Right hindlimb (tissue), 1 donor: ENCODE data around the gene GTF2F1.
"Not testable (repeated sequence)": the region's sequence is repeated elsewhere in the genome, so short reads cannot be mapped to it uniquely, and the experiment has no call there.

Experiments used
- DNase-seq: peaks from one replicate; pipeline ENCODE4 v3.0.0-alpha.2; 2018

GTF2F1 gene

GRCh38 chr19:6393074-6393982 is at the start of gene GTF2F1:
Gene GTF2F1, minus strand, starts transcription at chr19:6393164. Its CDS starts 169 bp downstream, at chr19:6392995.
- DNase-seq = peak; percentile 98

- DNase-seq = no peak
These were observed 49.2 kb upstream of the GTF2F1 start for GRCh38 chr19:6442087-6442688.

GRCh38 chr19:6440905-6441304 is 47.9 kb upstream of the GTF2F1 start:
- DNase-seq = no peak

- no peak for DNase-seq
These were observed 46.8 kb upstream of the GTF2F1 start for GRCh38 chr19:6439743-6440142.

- DNase-seq = no peak
These were observed 40.7 kb upstream of the GTF2F1 start, which contains the start of gene SLC25A41 for GRCh38 chr19:6433663-6434062. Gene SLC25A41, minus strand, starts transcription at chr19:6433763. Its CDS starts 70 bp downstream, at chr19:6433693.

- DNase-seq = no peak
These were observed 40.2 kb upstream of the GTF2F1 start for GRCh38 chr19:6433165-6433564.

- DNase-seq = no peak
These were observed 38.9 kb upstream of the GTF2F1 start for GRCh38 chr19:6431891-6432290.

- no peak for DNase-seq
These were observed 36.7 kb upstream of the GTF2F1 start for GRCh38 chr19:6429419-6430221.

GRCh38 chr19:6428692-6429418 is 35.9 kb upstream of the GTF2F1 start:
- DNase-seq = not testable (repeated sequence)

GRCh38 chr19:6427131-6427530 is 34.2 kb upstream of the GTF2F1 start:
- DNase-seq = no peak

GRCh38 chr19:6425732-6426620 is 33.0 kb upstream of the GTF2F1 start:
- no peak for DNase-seq

GRCh38 chr19:6424939-6425731 is 32.2 kb upstream of the GTF2F1 start:
- DNase-seq = peak; percentile 100

- no peak for DNase-seq
These were observed 31.4 kb upstream of the GTF2F1 start, which contains the start of gene KHSRP for GRCh38 chr19:6424195-6424938. Gene KHSRP, minus strand, starts transcription at chr19:6424811. Its CDS starts 110 bp downstream, at chr19:6424701.

- peak; percentile 55 for DNase-seq
These were observed 30.7 kb upstream of the GTF2F1 start for GRCh38 chr19:6423499-6424194.

GRCh38 chr19:6421075-6422014 is 28.4 kb upstream of the GTF2F1 start:
- DNase-seq = no peak

- DNase-seq = no peak
These were observed 25.6 kb upstream of the GTF2F1 start for GRCh38 chr19:6418562-6418932.

GRCh38 chr19:6417713-6418561 is 25.0 kb upstream of the GTF2F1 start:
- no peak for DNase-seq
